Neutrophil (primary cell): ENCODE results near the gene IRS1.

Source experiments
- H3K27ac ChIP-seq: fragments of 200-600 bp; sonication (generic); 2 replicates; pipeline ENCODE4 v1.5.1; 2016; ENCODE audit warnings: mild to moderate bottlenecking, moderate library complexity
- H3K27me3 ChIP-seq: fragments of 200-600 bp; sonication (generic); 2 replicates; pipeline ENCODE4 v1.6.0; 2016; ENCODE audit warnings: mild to moderate bottlenecking
- H3K36me3 ChIP-seq: fragments of 200-600 bp; sonication (generic); 2 replicates; pipeline ENCODE4 v1.5.1; 2017
- H3K4me1 ChIP-seq, 2 experiments: fragments of 200-600 bp in 1 of 2; sonication (generic) in 1 of 2; 1 replicate in 1 of 2; 2 replicates in 1 of 2; pipeline versions ENCODE4 v1.5.1 to v1.6.1; 2013 to 2016; ENCODE audit warnings: low read depth in 1 of 2, low read length in 1 of 2, mild to moderate bottlenecking in 1 of 2, moderate library complexity in 1 of 2; ENCODE audit not compliant: control insufficient read depth in 1 of 2, insufficient read depth in 1 of 2
- H3K4me3 ChIP-seq, 2 experiments: fragments of 200-600 bp in 1 of 2; sonication (generic) in 1 of 2; 1 replicate in 1 of 2; 2 replicates in 1 of 2; pipeline ENCODE4 v1.5.1; 2013 to 2016; ENCODE audit warnings: low read depth in 1 of 2, low read length in 1 of 2, mild to moderate bottlenecking in 1 of 2, moderate library complexity in 1 of 2
- H3K9me3 ChIP-seq: fragments of 200-600 bp; sonication (generic); 2 replicates; pipeline ENCODE4 v1.5.1; 2016
- TF ChIP-seq, protein P1 (sequence below): fragments of 200-600 bp; sonication (generic); IDR thresholded peaks from 2 replicates; pipeline ENCODE4 v1.5.1; 2016; ENCODE audit warnings: antibody characterized with exemption

The IRS1 gene

GRCh38 chr2:226783885-226784284, 15.7 kb downstream of the IRS1 start:
- Histone ChIP-seq H3K4me3 (no peak overlapping the region), H3K36me3 (no peaks in the 10 kb centered on the region)

GRCh38 chr2:226782092-226782713, 17.4 kb downstream of the IRS1 start:
- TF ChIP-seq, protein P1, sequence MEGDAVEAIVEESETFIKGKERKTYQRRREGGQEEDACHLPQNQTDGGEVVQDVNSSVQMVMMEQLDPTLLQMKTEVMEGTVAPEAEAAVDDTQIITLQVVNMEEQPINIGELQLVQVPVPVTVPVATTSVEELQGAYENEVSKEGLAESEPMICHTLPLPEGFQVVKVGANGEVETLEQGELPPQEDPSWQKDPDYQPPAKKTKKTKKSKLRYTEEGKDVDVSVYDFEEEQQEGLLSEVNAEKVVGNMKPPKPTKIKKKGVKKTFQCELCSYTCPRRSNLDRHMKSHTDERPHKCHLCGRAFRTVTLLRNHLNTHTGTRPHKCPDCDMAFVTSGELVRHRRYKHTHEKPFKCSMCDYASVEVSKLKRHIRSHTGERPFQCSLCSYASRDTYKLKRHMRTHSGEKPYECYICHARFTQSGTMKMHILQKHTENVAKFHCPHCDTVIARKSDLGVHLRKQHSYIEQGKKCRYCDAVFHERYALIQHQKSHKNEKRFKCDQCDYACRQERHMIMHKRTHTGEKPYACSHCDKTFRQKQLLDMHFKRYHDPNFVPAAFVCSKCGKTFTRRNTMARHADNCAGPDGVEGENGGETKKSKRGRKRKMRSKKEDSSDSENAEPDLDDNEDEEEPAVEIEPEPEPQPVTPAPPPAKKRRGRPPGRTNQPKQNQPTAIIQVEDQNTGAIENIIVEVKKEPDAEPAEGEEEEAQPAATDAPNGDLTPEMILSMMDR: no peak
- Histone ChIP-seq H3K4me3 (no peak overlapping the region), H3K27me3 (peaks cover under 1% of the 10 kb centered on the region), H3K36me3 (no peaks in the 10 kb centered on the region), H3K4me1 (no peaks in the 10 kb centered on the region), H3K27ac (no peak overlapping the region), H3K9me3 (no peaks in the 10 kb centered on the region)

More at GRCh38 chr2:226783885-226784284, 15.7 kb downstream of the IRS1 start:
- no peaks in the 10 kb centered on the region for H3K9me3 ChIP-seq
- peaks cover 16% of the 10 kb centered on the region for H3K27me3 ChIP-seq
- TF ChIP-seq, protein P1: no peak
- no peaks in the 10 kb centered on the region for H3K4me1 ChIP-seq
- H3K27ac ChIP-seq: no peak overlapping the region

DNA sequence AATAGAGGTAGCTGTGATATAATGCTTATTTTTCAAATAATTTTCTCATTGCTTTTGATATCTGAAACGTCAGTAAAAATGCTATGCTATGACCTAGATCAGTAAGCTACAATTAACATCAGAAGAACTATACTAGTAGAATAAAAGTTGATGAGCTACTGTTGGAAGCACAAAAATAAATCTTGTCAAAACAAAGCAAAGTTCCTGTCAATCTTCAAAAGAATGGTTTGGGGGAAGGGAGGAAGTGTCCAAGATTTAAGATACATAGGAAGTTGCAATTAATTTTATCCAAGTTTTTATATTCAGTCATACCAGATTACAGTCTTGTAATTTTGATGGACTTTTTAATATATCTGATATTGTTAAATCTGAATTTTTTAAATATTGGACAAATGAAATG, 19.2 kb downstream of the IRS1 start:
- no peak overlapping the region for H3K4me3 ChIP-seq

DNA sequence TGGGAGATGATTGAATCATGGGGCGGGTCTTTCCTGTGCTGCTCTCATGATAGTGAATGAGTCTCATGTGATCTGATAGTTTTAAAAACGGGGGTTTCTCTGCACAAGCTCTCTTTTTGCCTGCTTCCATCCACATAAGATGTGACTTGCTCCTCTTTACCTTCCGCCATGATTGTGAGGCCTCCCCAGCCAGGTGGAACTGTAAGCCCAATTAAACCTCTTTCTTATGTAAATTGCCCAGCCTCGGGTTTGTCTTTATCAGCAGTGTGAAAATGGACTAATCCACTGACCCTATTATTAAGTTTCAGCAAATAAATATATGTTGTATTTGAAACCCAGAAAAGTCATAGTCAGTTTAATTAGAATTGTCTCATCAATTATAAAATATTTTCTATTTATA, 22.0 kb downstream of the IRS1 start:
- H3K27ac ChIP-seq: no peak overlapping the region
- TF ChIP-seq, protein P1: no peak
- H3K36me3 ChIP-seq: no peaks in the 10 kb centered on the region
- H3K4me3 ChIP-seq: no peak overlapping the region
- no peaks in the 10 kb centered on the region for H3K27me3 ChIP-seq
- no peaks in the 10 kb centered on the region for H3K4me1 ChIP-seq
- no peaks in the 10 kb centered on the region for H3K9me3 ChIP-seq

More for the DNA sequence above, 19.2 kb downstream of the IRS1 start:
- Histone ChIP-seq H3K27ac (no peak overlapping the region), H3K9me3 (no peaks in the 10 kb centered on the region), H3K36me3 (no peaks in the 10 kb centered on the region), H3K27me3 (no peaks in the 10 kb centered on the region), H3K4me1 (no peaks in the 10 kb centered on the region)
- TF ChIP-seq, protein P1: no peak

DNA sequence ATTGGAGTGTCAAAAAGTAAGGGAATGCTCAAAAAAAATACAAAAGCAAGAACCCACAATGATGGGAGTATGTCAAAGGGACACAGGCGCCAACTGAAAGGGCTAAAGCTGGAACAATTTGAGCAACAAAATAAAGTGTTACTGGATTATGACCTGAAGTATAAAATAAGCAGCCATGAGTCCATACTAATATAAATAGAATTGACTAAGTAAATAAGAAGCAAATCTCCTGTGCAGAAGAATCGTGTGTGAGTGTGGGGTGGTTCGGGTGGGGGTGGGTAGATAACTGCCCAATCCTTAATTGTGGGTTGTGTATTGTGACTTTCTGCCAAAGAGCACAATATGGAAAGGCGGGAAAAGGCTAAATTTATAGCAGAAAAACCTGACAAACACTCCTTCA, 23.5 kb downstream of the IRS1 start:
- no peaks in the 10 kb centered on the region for H3K9me3 ChIP-seq
- H3K27me3 ChIP-seq: peaks cover under 1% of the 10 kb centered on the region
- H3K4me3 ChIP-seq: no peak overlapping the region
- no peaks in the 10 kb centered on the region for H3K4me1 ChIP-seq
- TF ChIP-seq, protein P1: no peak
- no peaks in the 10 kb centered on the region for H3K36me3 ChIP-seq
- no peak overlapping the region for H3K27ac ChIP-seq
